NCI-H2107 treated with DMSO at 0.1 percent for 48 hours (cell line): ENCODE results near the gene NCK1.

Experiments used
- DNase-seq: peaks from one replicate; lab custom pipeline; 2025; ENCODE audit not compliant: unreplicated experiment; lab: John Stamatoyannopoulos, UW

Gene NCK1

GRCh38 chr3:136906725-136907124 lies 44.7 kb downstream of the NCK1 start:
- no peak for DNase-seq

GRCh38 chr3:136908297-136908696 lies 46.3 kb downstream of the NCK1 start:
- no peak for DNase-seq

- DNase-seq: no peak
Measured at GRCh38 chr3:136909187-136909586, 47.2 kb downstream of the NCK1 start.

- DNase-seq: no peak
Measured at GRCh38 chr3:136910697-136911096, 48.7 kb downstream of the NCK1 start.

GRCh38 chr3:136913168-136913567 lies 51.2 kb downstream of the NCK1 start:
- no peak for DNase-seq

- no peak for DNase-seq
Measured at GRCh38 chr3:136914739-136915138, 52.7 kb downstream of the NCK1 start.

- no peak for DNase-seq
Measured at GRCh38 chr3:136916223-136916622, 54.2 kb downstream of the NCK1 start.

GRCh38 chr3:136919799-136920580 lies 58.0 kb downstream of the NCK1 start:
- no peak for DNase-seq

- no peak for DNase-seq
Measured at GRCh38 chr3:136920904-136921611, 59.0 kb downstream of the NCK1 start.

- DNase-seq: no peak
Measured at GRCh38 chr3:136925425-136926190, 63.6 kb downstream of the NCK1 start.

- no peak for DNase-seq
Measured at GRCh38 chr3:136928240-136928639, 66.2 kb downstream of the NCK1 start.

- DNase-seq: no peak
Measured at GRCh38 chr3:136929977-136930670, 68.1 kb downstream of the NCK1 start.

- no peak for DNase-seq
Measured at GRCh38 chr3:136931606-136932005, 69.6 kb downstream of the NCK1 start.

- no peak for DNase-seq
Measured at GRCh38 chr3:136932523-136932922, 70.5 kb downstream of the NCK1 start.

- DNase-seq: no peak
Measured at GRCh38 chr3:136932978-136933772, 71.2 kb downstream of the NCK1 start.

- DNase-seq: no peak
Measured at GRCh38 chr3:136937175-136937574, 75.2 kb downstream of the NCK1 start.

- no peak for DNase-seq
Measured at GRCh38 chr3:136937851-136938250, 75.8 kb downstream of the NCK1 start.

GRCh38 chr3:136938334-136938733 lies 76.3 kb downstream of the NCK1 start:
- no peak for DNase-seq

- no peak for DNase-seq
Measured at GRCh38 chr3:136939489-136939888, 77.5 kb downstream of the NCK1 start.

- no peak for DNase-seq
Measured at GRCh38 chr3:136942803-136943202, 80.8 kb downstream of the NCK1 start.
